HCT116 (cell line): Measurements from ENCODE around the gene SPG7.

Experiments
- ATF3 ChIP-seq: IDR thresholded peaks from 2 replicates; pipeline ENCODE4 v1.6.1; 2012
- CTCF ChIP-seq, 3 experiments: fragments of 200-600 bp in 1 of 3; sonication (generic) in 1 of 3; IDR thresholded peaks in 2 of 3; conservative IDR thresholded peaks in 1 of 3; 2 replicates each; pipeline ENCODE4 v1.5.1; 2012 to 2017; ENCODE audit warnings: low read depth in 2 of 3, low read length in 2 of 3, antibody characterized with exemption in 1 of 3, borderline replicate concordance in 1 of 3, control low read depth in 1 of 3, mild to moderate bottlenecking in 1 of 3, mixed read lengths in 1 of 3, mixed run types in 1 of 3, moderate library complexity in 1 of 3; ENCODE audit not compliant: insufficient read depth in 1 of 3
- POLR2A ChIP-seq: IDR thresholded peaks from 2 replicates; pipeline ENCODE4 v1.7.0; 2011; ENCODE audit warnings: borderline replicate concordance; ENCODE audit not compliant: insufficient read depth, insufficient read length; ENCODE audit errors: extremely low read depth

GRCh38 chr16:89491238-89491869, 16.8 kb upstream of the SPG7 start:
- TF ChIP-seq ATF3 (no peak), CTCF (IDR thresholded peaks at IDR 0.05 in 2 of 3, conservative IDR thresholded peaks at IDR 0.05 in 1 of 3; ENCODE audit: borderline replicate concordance in 1 of 3, insufficient read depth in 1 of 3, low read depth in 2 of 3, low read length in 2 of 3) (peak in 1 of 3 experiments; percentile 40; a peak in 2 of 6 replicates), POLR2A (peak; percentile 2)
